Measurements from ENCODE around the gene SYTL3.

Gene SYTL3

GRCh38 chr6:158768436-158768835 lies 118.6 kb downstream of the SYTL3 start:
- DNase-seq (ENCODE audit: low read depth) = no peak

GRCh38 chr6:158769234-158769770 lies 119.4 kb downstream of the SYTL3 start:
- DNase-seq (ENCODE audit: low read depth) = no peak
- no peak overlapping the region for H3K4me3 ChIP-seq (ENCODE audit: low read depth, low read length)
- TF ChIP-seq CTCF (IDR thresholded peaks at IDR 0.05; ENCODE audit: low read depth, low read length, missing control alignments) = no peak

More at GRCh38 chr6:158768436-158768835, 118.6 kb downstream of the SYTL3 start:
- TF ChIP-seq CTCF (IDR thresholded peaks at IDR 0.05; ENCODE audit: low read depth, low read length, missing control alignments) = no peak
- H3K4me3 ChIP-seq (ENCODE audit: low read depth, low read length) = no peak overlapping the region

- no peak for DNase-seq (ENCODE audit: low read depth)
- H3K4me3 ChIP-seq (ENCODE audit: low read depth, low read length) = no peak overlapping the region
- TF ChIP-seq CTCF (IDR thresholded peaks at IDR 0.05; ENCODE audit: low read depth, low read length, missing control alignments) = no peak
Measured at GRCh38 chr6:158769771-158770432, 120.0 kb downstream of the SYTL3 start.

GRCh38 chr6:158770533-158771330 lies 120.9 kb downstream of the SYTL3 start:
- TF ChIP-seq CTCF (IDR thresholded peaks at IDR 0.05; ENCODE audit: low read depth, low read length, missing control alignments) = no peak
- H3K4me3 ChIP-seq (ENCODE audit: low read depth, low read length) = no peak overlapping the region
- DNase-seq (ENCODE audit: low read depth) = no peak

- TF ChIP-seq CTCF (IDR thresholded peaks at IDR 0.05; ENCODE audit: low read depth, low read length, missing control alignments) = no peak
- H3K4me3 ChIP-seq (ENCODE audit: low read depth, low read length) = no peak overlapping the region
- no peak for DNase-seq (ENCODE audit: low read depth)
Measured at GRCh38 chr6:158771399-158772152, 121.7 kb downstream of the SYTL3 start.

- no peak overlapping the region for H3K4me3 ChIP-seq (ENCODE audit: low read depth, low read length)
- no peak for DNase-seq (ENCODE audit: low read depth)
- no peak for TF ChIP-seq CTCF (IDR thresholded peaks at IDR 0.05; ENCODE audit: low read depth, low read length, missing control alignments)
Measured at GRCh38 chr6:158772172-158772571, 122.3 kb downstream of the SYTL3 start.
